Measurements from ENCODE around the gene MORC2.

GRCh38 chr22:30990690-30991089, 22.1 kb upstream of the MORC2 start:
- TF ChIP-seq CTCF (conservative IDR thresholded peaks at IDR 0.05; ENCODE audit: low read depth, low read length) = no peak
- TF ChIP-seq EZH2phosphoT487 (IDR thresholded peaks at IDR 0.05; ENCODE audit: borderline replicate concordance, low read length) = no peak
- TF ChIP-seq EZH2 (IDR thresholded peaks at IDR 0.05; ENCODE audit: low read length, unreplicated experiment) = no peak
